Measurements from ENCODE around the gene RNF157. TPM values are rescaled to one million over a fixed set of nuclear protein-coding genes. Genes with fewer than 3 reads are reported as not detected.
"Not testable (repeated sequence)": the region's sequence is repeated elsewhere in the genome, so short reads cannot be mapped to it uniquely, and the experiment has no call there.

RNF157 gene
- total RNA-seq, 1 experiment from 2014 or later: 4.6 TPM

- peaks cover 19% of the 10 kb centered on the region for H3K4me1 ChIP-seq (replicated peaks)
- peaks cover 14% of the 10 kb centered on the region for H3K27me3 ChIP-seq (replicated peaks)
- H3K4me3 ChIP-seq: peak overlapping the region; percentile 46
- DNase-seq (ENCODE audit: low read depth in 1 of 2, low spot score in 2 of 2): peak in 1 of 2 experiments; percentile 46
- no peaks in the 10 kb centered on the region for H3K9me3 ChIP-seq (replicated peaks)
- H3K27ac ChIP-seq: no peak overlapping the region
- no peaks in the 10 kb centered on the region for H3K36me3 ChIP-seq
Measured at GRCh38 chr17:76241204-76241538, 878 bp upstream of the RNF157 start.

GRCh38 chr17:76239538-76240274 lies 587 bp downstream of the RNF157 start:
- H3K27ac ChIP-seq: no peak overlapping the region
- H3K27me3 ChIP-seq (replicated peaks): peaks cover 14% of the 10 kb centered on the region
- peak overlapping the region; percentile 46 for H3K4me3 ChIP-seq
- no peaks in the 10 kb centered on the region for H3K9me3 ChIP-seq (replicated peaks)
- no peaks in the 10 kb centered on the region for H3K36me3 ChIP-seq
- peak in 1 of 2 experiments; percentile 45 for DNase-seq (ENCODE audit: low read depth in 1 of 2, low spot score in 2 of 2)
- H3K4me1 ChIP-seq (replicated peaks): peaks cover 19% of the 10 kb centered on the region

- no peak overlapping the region for H3K4me3 ChIP-seq
- DNase-seq (ENCODE audit: low read depth in 1 of 2, low spot score in 2 of 2): no peak
- H3K27me3 ChIP-seq (replicated peaks): peaks cover 14% of the 10 kb centered on the region
- no peak overlapping the region for H3K27ac ChIP-seq
- H3K4me1 ChIP-seq (replicated peaks): peaks cover 21% of the 10 kb centered on the region
- H3K9me3 ChIP-seq (replicated peaks): no peaks in the 10 kb centered on the region
- H3K36me3 ChIP-seq: no peaks in the 10 kb centered on the region
Measured at GRCh38 chr17:76238847-76239537, 1.3 kb downstream of the RNF157 start.

GRCh38 chr17:76237859-76238313 lies 2.4 kb downstream of the RNF157 start:
- H3K4me3 ChIP-seq: no peak overlapping the region

GRCh38 chr17:76236603-76237002 lies 3.7 kb downstream of the RNF157 start:
- no peak for DNase-seq (ENCODE audit: low read depth in 1 of 2, low spot score in 2 of 2)
- peaks cover 40% of the 10 kb centered on the region for H3K4me1 ChIP-seq (replicated peaks)
- H3K36me3 ChIP-seq: no peaks in the 10 kb centered on the region
- peaks cover 14% of the 10 kb centered on the region for H3K27me3 ChIP-seq (replicated peaks)
- H3K4me3 ChIP-seq: no peak overlapping the region
- no peak overlapping the region for H3K27ac ChIP-seq
- no peaks in the 10 kb centered on the region for H3K9me3 ChIP-seq (replicated peaks)

More at GRCh38 chr17:76237859-76238313, 2.4 kb downstream of the RNF157 start:
- Histone ChIP-seq H3K27ac (no peak overlapping the region), H3K9me3 (replicated peaks) (no peaks in the 10 kb centered on the region), H3K4me1 (replicated peaks) (peaks cover 28% of the 10 kb centered on the region), H3K27me3 (replicated peaks) (peaks cover 14% of the 10 kb centered on the region), H3K36me3 (no peaks in the 10 kb centered on the region)
- DNase-seq (ENCODE audit: low read depth in 1 of 2, low spot score in 2 of 2): no peak

GRCh38 chr17:76235883-76236282 lies 4.4 kb downstream of the RNF157 start:
- Histone ChIP-seq H3K4me1 (replicated peaks) (peaks cover 32% of the 10 kb centered on the region), H3K4me3 (no peak overlapping the region), H3K27ac (no peak overlapping the region), H3K36me3 (no peaks in the 10 kb centered on the region), H3K9me3 (replicated peaks) (no peaks in the 10 kb centered on the region), H3K27me3 (replicated peaks) (peaks cover 8% of the 10 kb centered on the region)
- peak in 1 of 2 experiments; percentile 33 for DNase-seq (ENCODE audit: low read depth in 1 of 2, low spot score in 2 of 2)

GRCh38 chr17:76234354-76234679 lies 6.0 kb downstream of the RNF157 start:
- H3K9me3 ChIP-seq (replicated peaks): no peaks in the 10 kb centered on the region
- H3K27me3 ChIP-seq (replicated peaks): peaks cover 3% of the 10 kb centered on the region; the same call in 1 of the 2 replicates
- no peak for DNase-seq (ENCODE audit: low read depth in 1 of 2, low spot score in 2 of 2)
- no peak overlapping the region for H3K4me3 ChIP-seq
- H3K27ac ChIP-seq: no peak overlapping the region
- peaks cover 21% of the 10 kb centered on the region for H3K4me1 ChIP-seq (replicated peaks)
- no peaks in the 10 kb centered on the region for H3K36me3 ChIP-seq

- DNase-seq (ENCODE audit: low read depth in 1 of 2, low spot score in 2 of 2): no peak
- Histone ChIP-seq H3K4me3 (no peak overlapping the region), H3K4me1 (replicated peaks) (peaks cover 21% of the 10 kb centered on the region), H3K36me3 (no peaks in the 10 kb centered on the region), H3K27ac (no peak overlapping the region), H3K9me3 (replicated peaks) (no peaks in the 10 kb centered on the region), H3K27me3 (replicated peaks) (no peaks in the 10 kb centered on the region; the same call in 1 of the 2 replicates)
Measured at GRCh38 chr17:76233588-76234353, 6.5 kb downstream of the RNF157 start.

- H3K4me1 ChIP-seq (replicated peaks): peaks cover 21% of the 10 kb centered on the region
- peak; percentile 42 to 69 for DNase-seq (ENCODE audit: low read depth in 1 of 2, low spot score in 2 of 2)
- no peaks in the 10 kb centered on the region; the same call in 1 of the 2 replicates for H3K27me3 ChIP-seq (replicated peaks)
- no peaks in the 10 kb centered on the region for H3K9me3 ChIP-seq (replicated peaks)
- H3K36me3 ChIP-seq: no peaks in the 10 kb centered on the region
- H3K27ac ChIP-seq: no peak overlapping the region
- H3K4me3 ChIP-seq: no peak overlapping the region
Measured at GRCh38 chr17:76232342-76232741, 8.0 kb downstream of the RNF157 start.

GRCh38 chr17:76226749-76227148 lies 13.5 kb downstream of the RNF157 start:
- H3K4me3 ChIP-seq; H3K9me3 ChIP-seq (replicated peaks); H3K27ac ChIP-seq; DNase-seq (ENCODE audit: low read depth in 1 of 2, low spot score in 2 of 2); H3K36me3 ChIP-seq; H3K27me3 ChIP-seq (replicated peaks); H3K4me1 ChIP-seq (replicated peaks): not testable (repeated sequence)

- H3K9me3 ChIP-seq (replicated peaks); H3K4me1 ChIP-seq (replicated peaks); H3K27me3 ChIP-seq (replicated peaks); H3K4me3 ChIP-seq; H3K27ac ChIP-seq; DNase-seq (ENCODE audit: low read depth in 1 of 2, low spot score in 2 of 2); H3K36me3 ChIP-seq: not testable (repeated sequence)
Measured at GRCh38 chr17:76225373-76226086, 14.8 kb downstream of the RNF157 start.

- Histone ChIP-seq H3K4me3 (no peak overlapping the region), H3K36me3 (no peaks in the 10 kb centered on the region), H3K9me3 (replicated peaks) (no peaks in the 10 kb centered on the region), H3K27ac (no peak overlapping the region), H3K4me1 (replicated peaks) (no peaks in the 10 kb centered on the region), H3K27me3 (replicated peaks) (no peaks in the 10 kb centered on the region)
- peak in 1 of 2 experiments; percentile 11 for DNase-seq (ENCODE audit: low read depth in 1 of 2, low spot score in 2 of 2)
Measured at GRCh38 chr17:76223802-76224201, 16.5 kb downstream of the RNF157 start.

- no peak overlapping the region for H3K27ac ChIP-seq
- no peaks in the 10 kb centered on the region for H3K4me1 ChIP-seq (replicated peaks)
- H3K9me3 ChIP-seq (replicated peaks): no peaks in the 10 kb centered on the region
- peak in 1 of 2 experiments; percentile 10 for DNase-seq (ENCODE audit: low read depth in 1 of 2, low spot score in 2 of 2)
- H3K27me3 ChIP-seq (replicated peaks): no peaks in the 10 kb centered on the region
- no peak overlapping the region for H3K4me3 ChIP-seq
- H3K36me3 ChIP-seq: no peaks in the 10 kb centered on the region
Measured at GRCh38 chr17:76219670-76220383, 20.5 kb downstream of the RNF157 start.
